Left ventricle myocardium inferior (tissue), 1 donor: ENCODE results near the gene INPP4B. TPM values are rescaled to one million over a fixed set of nuclear protein-coding genes. Genes with fewer than 3 reads are reported as not detected.

ENCODE experiments used
- DNase-seq: peaks from one replicate; pipeline ENCODE4 v3.0.0-alpha.2; 2020
- H3K27ac ChIP-seq: fragments of 200-600 bp; replicated peaks from 2 replicates; pipeline ENCODE4 v1.8.0; 2021
- H3K27me3 ChIP-seq: fragments of 200-600 bp; 2 replicates; pipeline ENCODE4 v1.8.0; 2021; ENCODE audit warnings: low read depth
- H3K36me3 ChIP-seq: fragments of 200-600 bp; 2 replicates; pipeline ENCODE4 v1.8.0; 2021
- H3K4me1 ChIP-seq: fragments of 200-600 bp; 2 replicates; pipeline ENCODE4 v1.8.0; 2021
- H3K4me3 ChIP-seq: fragments of 200-600 bp; 2 replicates; pipeline ENCODE4 v1.8.0; 2021; ENCODE audit warnings: mild to moderate bottlenecking, moderate library complexity
- H3K9me3 ChIP-seq: fragments of 200-600 bp; replicated peaks from 2 replicates; pipeline ENCODE4 v1.8.0; 2021
- CTCF ChIP-seq: fragments of 200-600 bp; IDR thresholded peaks from 2 replicates; pipeline ENCODE4 v1.8.0; 2021; ENCODE audit warnings: antibody characterized with exemption, mild to moderate bottlenecking, borderline replicate concordance
- intact Hi-C: fragments of 100-400 bp; cut with micrococcal nuclease; formaldehyde crosslinking; loops from one replicate; pipeline ENCODE4 v1.11.0; 2022
- total RNA-seq: library from RNA; stranded (reverse); fragmentation: NEBNext Ultra II Directional; extraction: Animal tissue kit (Norgen Biotek cat#: 25700); gene quantifications from one replicate; pipeline ENCODE4 v1.2.1, GENCODE V29; 2021
- donor health status: DM: no; HTN: yes; CAD: no; lungs with severe emphysema.

The INPP4B gene
- total RNA-seq, 1 donor from 2014 or later, result 61.1 TPM

DNA sequence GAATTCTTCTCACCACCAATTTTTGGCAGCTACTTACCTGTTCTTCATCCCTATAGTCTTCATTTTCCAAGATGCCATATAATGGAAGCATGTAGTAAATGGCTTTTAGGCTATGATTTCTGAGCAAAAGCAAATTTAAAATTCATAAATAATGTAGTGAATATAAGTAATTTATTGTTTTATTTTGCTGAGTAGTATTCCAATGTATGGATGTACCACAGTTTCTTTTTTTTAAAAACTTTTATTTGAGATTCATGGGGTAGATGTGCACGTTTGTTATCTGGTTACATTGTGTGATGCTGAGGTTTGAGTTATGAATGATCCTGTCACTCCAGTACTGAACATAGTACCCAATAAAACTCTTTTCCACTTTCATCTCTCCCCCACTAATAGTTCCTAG, 840.6 kb downstream of the INPP4B start:
- intact Hi-C loops, result no loop called here
- Histone ChIP-seq H3K27ac (no peak overlapping the region), H3K4me3 (no peak overlapping the region), H3K27me3 (no peaks in the 10 kb centered on the region), H3K36me3 (no peaks in the 10 kb centered on the region), H3K4me1 (no peaks in the 10 kb centered on the region), H3K9me3 (peaks cover 26% of the 10 kb centered on the region)
- DNase-seq, result no peak
- no peak for TF ChIP-seq CTCF

- Histone ChIP-seq H3K36me3 (no peaks in the 10 kb centered on the region), H3K27me3 (no peaks in the 10 kb centered on the region), H3K4me1 (no peaks in the 10 kb centered on the region), H3K27ac (no peak overlapping the region), H3K4me3 (no peak overlapping the region), H3K9me3 (peaks cover 22% of the 10 kb centered on the region)
- intact Hi-C loops, result no loop called here
- DNase-seq, result no peak
- TF ChIP-seq CTCF, result no peak
Measured at GRCh38 chr4:141999446-142000143, 846.5 kb downstream of the INPP4B start.

- DNase-seq, result no peak
- Histone ChIP-seq H3K4me3 (no peak overlapping the region), H3K27ac (no peak overlapping the region), H3K4me1 (no peaks in the 10 kb centered on the region), H3K36me3 (no peaks in the 10 kb centered on the region), H3K9me3 (peaks cover 26% of the 10 kb centered on the region), H3K27me3 (no peaks in the 10 kb centered on the region)
- intact Hi-C loops, result no loop called here
- no peak for TF ChIP-seq CTCF
Measured at GRCh38 chr4:141995056-141995455, 851.0 kb downstream of the INPP4B start.

GRCh38 chr4:141977433-141977832, 868.7 kb downstream of the INPP4B start:
- TF ChIP-seq CTCF, result no peak
- no peaks in the 10 kb centered on the region for H3K36me3 ChIP-seq
- H3K9me3 ChIP-seq, result no peaks in the 10 kb centered on the region
- no peak overlapping the region for H3K27ac ChIP-seq
- H3K4me3 ChIP-seq, result no peak overlapping the region
- intact Hi-C loops, result no loop called here
- no peaks in the 10 kb centered on the region for H3K27me3 ChIP-seq
- H3K4me1 ChIP-seq, result no peaks in the 10 kb centered on the region
- DNase-seq, result no peak
